ENCODE measurements around the gene TMEM120A. TPM values are rescaled to one million over a fixed set of nuclear protein-coding genes. Genes with fewer than 3 reads are reported as not detected.
A peak's percentile ranks its signal among the peaks of the same experiment; 100 is the strongest.
"Not testable (repeated sequence)": the region's sequence is repeated elsewhere in the genome, so short reads cannot be mapped to it uniquely, and the experiment has no call there.

TMEM120A gene
- polyA plus RNA-seq (ENCODE audit: insufficient read length in 4 of 4), result 10 to 100 TPM; 26.0 to 56.8 (median 49.7) TPM

DNA sequence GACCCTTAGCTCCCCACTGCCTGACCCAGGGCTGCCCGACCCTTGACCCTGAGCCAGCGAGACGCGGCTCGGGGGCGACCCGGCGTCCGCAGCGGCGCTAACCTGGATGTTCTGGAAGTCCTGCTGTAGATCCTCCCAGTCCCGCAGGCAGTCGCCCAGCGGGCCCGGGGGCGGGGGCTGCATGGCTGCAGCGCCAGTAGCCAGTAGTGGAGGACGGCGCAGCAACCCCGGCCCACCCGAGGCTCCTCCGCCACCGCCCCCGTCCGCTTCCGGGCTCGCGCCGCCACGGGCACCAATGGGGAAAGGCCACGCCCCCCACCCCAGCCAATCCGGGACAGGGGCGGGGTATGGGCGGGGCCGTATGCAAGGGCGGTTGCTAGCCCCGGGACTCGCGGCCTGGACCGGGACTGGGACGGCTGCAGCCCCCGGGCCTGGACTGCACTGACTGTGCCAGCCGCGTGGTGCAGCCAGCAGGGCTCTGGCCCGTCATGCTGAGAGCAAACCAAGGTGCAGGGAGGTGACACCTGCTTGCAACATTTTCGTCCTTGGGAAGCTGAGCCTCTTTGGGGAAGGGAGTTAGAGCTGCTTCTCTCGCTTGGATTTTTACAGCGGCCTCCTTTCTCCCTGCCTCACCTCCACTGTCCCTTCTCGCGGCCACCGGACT is at the start of gene TMEM120A:
Gene TMEM120A, minus strand, starts transcription at position 208 of the 664 bp plus-strand sequence. Its CDS starts 25 bp downstream, at position 183.
- peak; percentile 61 to 84 (median 81) for DNase-seq (ENCODE audit: low read depth in 4 of 4, low spot score in 3 of 4)

DNA sequence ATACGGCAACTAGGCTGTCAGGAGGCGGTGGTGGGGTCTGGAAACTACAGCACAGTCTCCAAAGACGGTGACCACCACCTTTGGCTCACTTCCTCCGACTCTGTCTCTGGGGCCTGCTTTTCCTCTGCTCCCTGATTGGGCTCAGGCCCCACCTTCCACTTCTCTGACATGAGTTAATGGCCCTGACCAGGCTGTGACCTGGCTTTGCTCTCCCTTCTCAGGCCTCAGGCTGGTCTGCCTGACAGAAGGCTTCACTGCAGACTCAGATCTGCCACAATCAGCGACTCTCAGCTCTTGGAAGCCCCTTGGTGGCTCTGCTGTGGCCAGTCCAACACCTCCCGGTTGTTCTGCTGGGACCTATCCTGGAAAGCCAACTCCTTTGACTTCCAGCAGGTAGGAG is 45.7 kb upstream of the TMEM120A start:
- no peak for DNase-seq (ENCODE audit: low read depth in 4 of 4, low spot score in 3 of 4)

DNA sequence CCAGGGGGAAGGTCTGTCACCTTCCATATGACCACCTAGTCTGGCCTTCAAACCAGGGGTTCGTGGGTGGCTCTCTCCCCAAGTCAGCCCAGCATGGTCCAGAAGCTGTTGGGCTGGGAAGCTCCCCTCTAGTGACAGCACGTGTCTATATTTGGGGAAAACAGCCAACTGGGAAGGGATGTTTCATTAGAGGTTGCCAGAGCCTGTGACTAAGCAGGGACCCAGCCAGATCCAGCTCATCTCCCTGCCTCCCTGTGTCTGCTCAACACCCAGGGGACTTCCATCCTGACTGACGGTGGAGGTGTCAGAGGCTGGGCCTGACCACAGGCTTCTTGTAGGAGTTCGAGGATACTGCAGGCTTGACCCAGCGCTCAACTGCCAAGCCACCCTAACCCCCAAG is 42.9 kb upstream of the TMEM120A start:
- DNase-seq (ENCODE audit: low read depth in 4 of 4, low spot score in 3 of 4), result no peak

DNA sequence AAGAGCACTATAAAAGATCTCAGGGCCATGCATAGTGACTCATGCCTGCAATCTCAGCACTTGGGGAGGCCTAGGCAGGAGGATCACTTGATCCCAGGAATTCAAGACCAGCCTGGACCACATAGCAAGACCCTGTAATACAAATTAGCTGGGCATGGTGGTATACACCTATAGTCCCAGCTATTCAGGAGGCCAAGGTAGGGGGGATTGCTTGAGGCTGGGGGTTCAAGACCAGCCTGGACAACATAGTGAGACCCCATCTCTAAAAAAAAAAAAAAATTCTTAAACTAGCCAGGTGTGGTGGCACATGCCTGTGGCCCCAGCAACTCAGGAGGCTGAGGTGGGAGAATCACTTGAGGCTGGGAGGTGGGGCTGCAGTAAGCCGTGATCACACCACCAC is 37.6 kb upstream of the TMEM120A start:
- DNase-seq (ENCODE audit: low read depth in 4 of 4, low spot score in 3 of 4), result no peak

DNA sequence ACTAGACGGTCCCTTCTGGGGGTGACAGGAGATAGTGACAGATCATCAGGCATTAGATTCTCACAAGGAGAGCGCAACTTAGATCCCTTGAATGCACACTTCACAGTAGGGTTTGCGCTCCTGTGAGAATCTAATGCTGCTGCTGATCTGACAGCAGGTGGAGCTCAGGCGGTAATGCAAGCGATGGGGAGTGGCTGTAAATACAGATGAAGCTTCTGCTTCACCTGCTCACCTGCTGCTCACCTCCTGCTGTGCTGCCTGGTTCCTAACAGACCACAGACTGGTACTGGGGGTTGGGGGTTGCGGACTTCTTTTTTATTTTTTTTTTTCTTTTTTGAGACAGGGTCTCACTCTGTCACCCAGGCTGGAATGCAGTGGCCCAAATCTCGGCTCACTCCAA is 35.3 kb upstream of the TMEM120A start:
- not testable (repeated sequence) for DNase-seq (ENCODE audit: low read depth in 4 of 4, low spot score in 3 of 4)

DNA sequence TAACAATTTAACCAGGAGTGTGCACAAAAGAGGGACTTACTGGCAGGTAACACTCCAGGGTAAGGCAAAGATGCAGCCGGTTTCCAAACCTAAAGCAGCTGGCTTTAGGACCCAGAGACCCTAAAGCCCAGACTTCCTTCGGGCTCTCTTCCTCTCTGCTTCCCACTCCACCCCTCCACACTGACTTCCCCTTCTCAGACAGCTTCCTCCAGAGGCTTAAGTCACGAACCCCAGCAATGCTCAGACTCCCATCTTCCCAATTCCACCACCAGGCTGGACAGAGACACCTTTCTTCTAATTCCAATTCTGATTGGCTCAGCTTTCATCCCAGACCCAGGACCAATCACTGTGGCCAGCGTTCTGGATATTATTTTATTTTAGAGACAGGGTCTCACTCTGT is 28.6 kb upstream of the TMEM120A start:
- DNase-seq (ENCODE audit: low read depth in 4 of 4, low spot score in 3 of 4), result no peak

DNA sequence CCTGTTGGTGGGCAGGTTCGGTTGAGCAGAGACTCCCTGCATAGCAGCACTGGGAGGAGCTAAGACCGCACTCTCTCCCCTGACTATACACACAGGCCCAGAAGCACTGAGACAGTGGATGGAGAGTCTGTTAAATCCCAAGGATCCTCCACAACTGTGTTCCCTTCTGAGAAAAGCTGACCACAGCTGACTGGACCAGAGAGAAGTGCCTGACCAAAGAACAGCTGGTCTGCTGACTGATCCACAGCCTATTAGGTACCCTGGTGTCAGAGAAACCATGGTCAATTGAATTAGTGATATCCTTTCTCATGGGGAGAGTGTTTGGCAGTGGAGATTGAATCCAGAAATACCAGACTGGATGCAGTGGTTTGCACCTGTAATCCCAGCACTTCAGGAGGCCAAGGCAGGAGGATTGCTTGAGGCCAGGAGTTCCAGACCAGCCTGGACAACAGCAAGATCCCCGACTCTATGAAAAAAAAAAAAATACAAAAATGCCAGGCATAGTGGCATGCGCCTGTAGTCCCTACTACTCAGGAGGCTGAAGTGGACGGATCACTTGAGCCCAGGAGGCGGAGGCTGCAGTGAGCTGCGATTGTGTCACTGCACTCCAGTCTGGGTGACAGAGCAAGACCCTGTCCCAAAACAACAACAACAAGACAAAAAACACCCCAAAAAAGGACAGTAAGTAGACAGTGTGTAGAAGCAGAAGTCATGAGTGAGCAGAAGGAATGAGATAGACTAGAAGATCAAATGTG is 27.8 kb upstream of the TMEM120A start:
- no peak for DNase-seq (ENCODE audit: low read depth in 4 of 4, low spot score in 3 of 4)

DNA sequence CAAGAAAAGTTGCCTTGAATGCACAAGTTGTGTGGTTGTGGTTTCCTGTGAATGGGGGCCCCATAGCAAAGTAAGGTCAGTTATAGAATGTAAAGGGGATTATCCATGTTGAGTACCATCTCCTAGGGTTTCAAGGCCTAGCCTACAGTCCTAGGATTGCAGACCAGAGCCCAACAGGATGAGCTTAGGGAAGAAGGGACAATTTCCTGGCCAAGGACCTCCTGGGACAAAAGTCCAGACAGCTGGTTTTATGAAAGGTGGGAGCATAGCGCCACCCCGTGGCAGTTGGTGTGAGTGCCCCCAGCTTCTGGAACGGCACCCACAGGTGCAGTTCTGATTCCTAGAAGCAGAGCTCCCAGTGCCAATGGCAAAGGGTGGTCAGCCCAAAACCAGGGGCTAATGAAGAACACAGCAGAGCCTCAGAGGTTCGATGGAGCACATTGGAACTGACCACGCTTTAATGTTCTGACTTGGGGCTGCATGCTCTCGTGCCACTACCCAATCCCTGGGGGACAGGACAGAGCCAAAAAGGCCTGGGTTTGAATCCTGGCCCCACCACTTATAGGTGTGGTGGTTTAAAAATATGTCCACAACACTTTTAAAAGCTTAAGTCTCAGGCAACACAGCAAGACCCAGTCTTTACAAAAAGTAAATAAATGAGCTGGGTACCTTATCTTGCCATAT is 25.8 kb upstream of the TMEM120A start:
- peak; percentile 20 to 47 (median 34) for DNase-seq (ENCODE audit: low read depth in 4 of 4, low spot score in 3 of 4)

DNA sequence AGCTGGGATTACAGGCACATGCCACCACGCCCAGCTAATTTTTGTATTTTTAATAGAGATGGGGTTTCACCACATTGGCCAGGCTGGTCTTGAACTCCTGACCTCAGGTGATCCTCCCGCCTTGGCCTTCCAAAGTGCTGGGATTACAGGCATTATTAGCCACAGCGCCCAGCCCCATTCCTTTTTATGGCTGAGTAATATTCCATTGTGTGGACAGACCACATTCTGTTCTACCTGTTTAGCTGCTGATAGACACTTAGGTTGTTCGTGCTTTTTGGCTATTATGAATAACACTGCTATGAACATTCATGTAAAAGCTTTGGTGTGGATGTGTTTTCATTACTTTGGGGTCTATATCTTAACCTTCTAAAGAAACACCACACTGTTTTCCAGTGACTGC is 24.1 kb upstream of the TMEM120A start:
- DNase-seq (ENCODE audit: low read depth in 4 of 4, low spot score in 3 of 4), result not testable (repeated sequence)

DNA sequence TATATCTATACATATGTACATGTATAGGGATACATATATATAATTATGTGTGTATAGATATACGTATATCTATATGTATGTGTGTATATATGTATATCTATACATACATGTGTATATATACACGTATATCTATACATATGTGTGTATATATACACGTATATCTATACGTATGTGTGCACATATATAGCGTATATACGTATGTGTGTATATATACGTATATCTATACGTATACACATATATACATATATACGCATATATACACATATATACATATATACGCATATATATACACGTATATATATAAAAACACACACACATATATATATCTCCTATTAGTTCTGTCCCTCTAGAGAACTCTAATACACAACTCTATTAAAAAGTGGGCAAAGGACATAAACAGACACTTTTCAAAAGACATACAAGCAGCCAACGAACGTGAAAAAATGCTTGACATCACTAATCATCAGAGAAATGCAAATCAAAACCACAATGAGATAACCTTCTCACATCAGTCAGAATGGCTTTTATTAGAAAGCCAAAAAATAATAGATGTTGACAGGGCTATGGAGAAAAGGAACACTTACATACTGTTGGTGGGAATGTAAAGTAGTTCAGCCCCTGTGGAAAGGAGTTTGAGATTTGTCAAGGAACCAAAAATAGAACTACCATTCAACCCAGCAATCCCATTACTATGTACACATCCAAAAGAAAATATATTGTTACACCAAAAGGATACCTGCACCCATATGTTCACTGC is 22.0 kb upstream of the TMEM120A start:
- DNase-seq (ENCODE audit: low read depth in 4 of 4, low spot score in 3 of 4), result no peak

DNA sequence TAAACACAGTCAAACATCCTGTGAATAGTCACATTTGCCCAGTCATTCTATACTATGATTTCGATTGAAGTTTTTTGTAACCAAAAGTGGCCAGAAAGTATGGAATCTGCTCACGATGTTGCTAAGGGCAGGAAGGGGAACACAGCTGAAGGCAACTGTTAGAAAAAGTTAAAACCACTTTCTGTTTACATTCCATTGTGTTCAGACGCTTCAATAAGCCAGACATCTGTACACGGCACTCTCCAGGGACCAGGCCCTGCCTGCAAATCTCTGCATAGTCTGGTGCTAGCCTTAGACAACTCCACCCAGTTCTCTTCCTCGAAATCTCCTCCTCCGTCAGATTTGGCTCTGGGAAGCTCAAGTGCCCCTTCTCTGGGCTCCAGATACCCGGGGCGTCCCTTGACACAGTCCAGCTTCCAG is 17.1 kb upstream of the TMEM120A start:
- DNase-seq (ENCODE audit: low read depth in 4 of 4, low spot score in 3 of 4), result no peak

DNA sequence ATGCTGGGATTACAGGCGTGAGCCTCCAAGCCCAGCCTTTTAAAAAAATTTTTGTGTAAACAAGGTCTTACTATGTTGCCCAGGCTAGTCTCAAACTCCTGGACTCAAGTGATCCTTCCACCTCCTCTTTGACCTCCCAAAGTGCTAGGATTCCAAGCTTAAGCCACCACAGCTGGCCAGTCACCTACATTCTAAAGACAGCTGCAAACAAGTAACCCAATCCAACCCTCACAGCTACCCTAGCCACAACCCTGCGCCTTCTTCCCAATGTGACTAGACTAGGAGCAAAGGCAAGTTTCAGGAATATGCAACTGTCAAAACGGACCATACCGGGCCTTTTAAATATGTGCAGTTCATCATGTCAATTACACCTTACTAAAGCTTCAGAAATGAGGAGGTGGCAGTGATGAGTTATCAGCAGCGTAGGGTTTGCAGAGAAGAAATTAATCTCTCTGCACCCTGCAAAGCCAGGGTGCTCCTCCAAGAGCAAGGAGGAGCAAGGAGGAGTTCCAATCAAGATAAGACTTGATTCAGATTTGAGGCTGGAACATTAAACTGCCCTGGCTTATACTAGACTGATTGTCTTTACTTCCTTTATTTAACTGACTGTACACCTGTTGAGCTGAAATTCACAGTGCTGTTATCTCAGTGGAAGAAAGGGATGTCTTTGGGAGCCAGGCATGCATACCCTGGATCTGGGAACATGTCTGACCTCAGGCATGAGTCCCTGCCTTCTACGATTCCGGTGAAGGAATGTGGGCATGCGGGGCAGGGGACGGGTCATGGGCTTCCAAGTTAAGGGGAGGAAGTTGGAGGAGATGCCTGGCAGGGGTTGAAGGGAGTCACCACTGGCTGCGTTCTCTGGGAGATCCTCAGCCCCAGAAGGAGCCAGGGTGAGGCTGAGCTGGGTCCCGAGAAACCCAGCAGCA is 15.5 kb upstream of the TMEM120A start:
- DNase-seq (ENCODE audit: low read depth in 4 of 4, low spot score in 3 of 4), result no peak

DNA sequence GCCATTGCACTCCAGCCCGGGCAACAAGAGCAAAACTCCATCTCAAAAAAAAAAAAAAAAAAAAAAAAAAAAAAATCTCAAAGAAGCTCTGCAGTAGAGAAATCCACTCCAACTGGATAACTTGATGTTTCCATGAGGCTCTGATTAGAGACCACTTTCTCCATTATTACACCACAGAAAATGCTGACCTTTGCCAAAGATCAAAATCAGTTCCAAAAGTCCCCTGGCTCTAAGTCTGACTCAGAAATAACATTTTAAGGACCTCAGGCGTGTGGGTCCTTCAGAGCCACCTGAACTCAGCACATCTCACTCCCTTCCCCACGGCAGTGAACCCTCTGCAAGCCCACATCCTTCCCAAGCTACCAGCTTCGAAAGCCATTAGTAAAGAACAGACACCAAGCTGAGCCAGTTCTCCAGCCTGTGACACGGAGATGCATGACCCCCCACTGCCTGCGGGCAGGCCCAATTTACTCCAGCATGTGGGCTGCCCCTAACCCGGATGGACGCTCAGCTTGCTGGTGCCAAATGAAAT is 13.8 kb upstream of the TMEM120A start:
- DNase-seq (ENCODE audit: low read depth in 4 of 4, low spot score in 3 of 4), result no peak

DNA sequence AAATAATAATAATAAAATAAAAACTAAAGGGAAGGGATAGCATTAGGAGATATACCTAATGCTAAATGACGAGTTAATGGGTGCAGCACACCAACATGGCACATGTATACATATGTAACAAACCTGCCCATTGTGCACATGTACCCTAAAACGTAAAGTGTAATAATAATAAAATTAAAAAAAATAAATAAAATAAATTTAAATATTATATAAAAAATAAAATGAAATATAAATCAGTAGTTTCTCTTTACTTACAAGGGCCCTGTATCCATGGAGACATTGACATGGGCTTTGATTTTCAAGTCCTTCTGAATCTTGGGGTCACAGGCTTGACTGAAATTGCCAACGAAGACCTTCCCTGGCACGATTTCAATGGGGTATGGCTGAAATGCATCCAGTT is 10.6 kb upstream of the TMEM120A start:
- DNase-seq (ENCODE audit: low read depth in 4 of 4, low spot score in 3 of 4), result not testable (repeated sequence)

DNA sequence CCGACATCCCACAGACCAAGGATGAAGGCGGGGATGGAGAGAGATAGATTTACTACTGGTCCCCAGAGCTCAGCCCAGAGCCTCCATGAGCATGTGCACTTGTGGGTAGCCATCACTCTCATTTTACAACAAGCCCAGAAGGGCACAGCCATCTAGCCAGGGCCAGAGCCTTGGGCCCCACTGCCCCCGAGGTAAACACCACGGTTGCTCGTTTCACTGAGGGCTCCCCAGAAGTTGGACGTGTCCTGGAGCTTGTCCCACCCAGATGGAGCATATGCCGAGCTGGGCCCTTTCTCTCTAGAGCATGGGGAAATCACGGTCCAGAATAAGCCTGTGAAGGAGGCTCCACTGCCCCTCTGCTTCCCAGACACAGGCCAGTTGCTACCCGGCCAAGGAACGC is 9.0 kb upstream of the TMEM120A start:
- no peak for DNase-seq (ENCODE audit: low read depth in 4 of 4, low spot score in 3 of 4)

DNA sequence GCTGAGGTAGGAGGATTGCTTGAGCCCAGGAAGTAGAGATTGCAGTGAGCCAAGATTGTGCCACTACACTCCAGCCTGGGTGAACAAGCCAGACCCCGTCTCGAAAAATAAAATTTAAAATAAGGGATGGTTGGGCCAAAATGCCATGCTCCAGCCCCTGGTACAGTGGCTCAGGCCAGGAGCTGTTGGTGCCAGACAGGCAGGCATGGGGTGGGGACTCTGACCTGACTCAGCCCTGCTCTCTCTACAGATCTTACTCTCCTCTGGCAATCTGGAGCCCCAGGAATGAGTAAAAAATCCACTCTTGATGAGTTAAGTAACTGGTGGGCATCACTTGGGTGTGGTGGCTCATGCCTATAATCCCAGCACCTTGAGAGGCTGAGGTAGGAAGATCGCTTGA is 8.4 kb upstream of the TMEM120A start:
- no peak for DNase-seq (ENCODE audit: low read depth in 4 of 4, low spot score in 3 of 4)

DNA sequence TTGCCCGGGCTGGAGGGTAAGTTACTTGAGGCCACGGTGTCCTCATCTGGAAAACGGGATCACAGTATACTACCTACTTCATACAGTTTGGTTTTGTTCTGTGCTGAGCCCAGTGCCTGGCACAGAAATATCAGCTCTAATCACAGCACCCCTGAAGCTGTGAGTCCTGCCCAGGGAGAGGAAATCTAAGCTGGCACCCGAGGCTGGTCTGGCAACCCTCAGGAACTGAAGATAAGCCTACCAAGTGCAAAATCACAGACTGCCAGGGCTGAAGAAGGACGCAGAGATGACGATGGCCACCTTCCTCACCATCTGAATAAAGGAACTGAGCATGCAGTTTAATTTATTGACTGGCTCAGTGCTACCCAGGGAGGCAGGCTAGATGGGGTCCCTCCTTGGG is 7.7 kb upstream of the TMEM120A start:
- no peak for DNase-seq (ENCODE audit: low read depth in 4 of 4, low spot score in 3 of 4)

DNA sequence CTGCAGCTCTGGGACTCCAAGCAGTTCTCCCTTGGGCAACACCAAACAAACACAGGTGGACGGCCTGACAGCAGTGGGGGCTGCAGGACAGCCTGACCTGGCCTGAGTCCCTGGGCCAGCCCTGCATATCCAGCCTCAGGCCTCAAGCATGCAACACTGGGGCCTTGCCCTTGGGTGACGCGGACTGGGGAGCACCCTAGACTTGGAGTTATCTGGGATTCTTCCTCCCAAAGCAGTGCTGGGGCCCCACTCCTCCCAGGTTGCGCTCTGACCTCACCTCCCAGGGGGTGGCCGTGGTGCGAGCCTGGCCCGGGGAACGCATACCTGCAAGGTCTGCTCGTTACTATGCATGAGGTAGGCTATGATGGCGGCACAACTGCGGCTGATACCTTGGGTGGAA is 6.2 kb upstream of the TMEM120A start:
- no peak for DNase-seq (ENCODE audit: low read depth in 4 of 4, low spot score in 3 of 4)

DNA sequence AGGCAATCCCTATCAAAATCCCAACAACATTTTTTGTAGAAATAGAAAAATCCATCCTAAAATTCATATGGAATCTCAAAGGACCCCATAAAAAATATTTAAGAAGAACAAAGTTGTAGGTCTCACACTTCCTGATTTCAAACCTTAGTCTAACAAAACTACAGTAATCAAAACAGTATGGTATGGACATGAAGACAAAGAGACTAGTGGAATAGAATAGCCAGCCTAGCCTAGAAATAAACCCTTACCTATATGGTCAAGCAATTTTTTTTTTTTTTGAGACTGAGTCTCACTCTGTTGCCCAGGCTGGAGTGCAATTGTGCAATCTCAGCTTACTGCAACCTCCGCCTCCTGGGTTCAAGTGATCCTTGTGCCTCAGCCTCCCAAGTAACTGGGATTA is 3.6 kb upstream of the TMEM120A start:
- DNase-seq (ENCODE audit: low read depth in 4 of 4, low spot score in 3 of 4), result no peak

DNA sequence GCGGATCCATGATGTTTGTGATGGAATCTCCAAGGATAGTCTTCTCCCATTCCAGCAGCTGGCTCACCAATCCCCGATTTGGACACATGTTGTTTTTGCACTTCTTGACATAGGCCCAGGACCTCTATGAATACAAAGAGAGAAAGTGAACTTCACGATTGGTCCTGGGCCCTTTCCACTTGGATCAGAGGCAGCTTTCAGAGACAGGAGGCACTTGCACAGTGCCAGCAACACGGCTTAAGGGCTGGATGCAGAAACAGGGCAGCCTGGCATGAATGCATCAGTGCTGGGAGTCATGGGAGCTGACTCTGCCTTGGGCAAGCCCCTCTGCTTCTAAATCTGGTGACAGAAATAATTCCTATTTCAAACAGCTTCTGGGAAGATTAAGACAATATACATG is 2.1 kb upstream of the TMEM120A start:
- no peak for DNase-seq (ENCODE audit: low read depth in 4 of 4, low spot score in 3 of 4)
